CD8-positive, alpha-beta memory T cell (primary cell): ENCODE measurements around the gene MIGA2. TPM values are rescaled to one million over a fixed set of nuclear protein-coding genes. Genes with fewer than 3 reads are reported as not detected.

Experiments
- CTCF ChIA-PET: fragments of 350-600 bp; sonication (Branson Sonifier 250); formaldehyde crosslinking; loops from one replicate; lab custom pipeline; 2021; ENCODE audit warnings: antibody characterized with exemption; lab: Charles Lee
- POLR2A ChIA-PET: fragments of 350-600 bp; sonication (Branson Sonifier 250); formaldehyde crosslinking; loops from one replicate; lab custom pipeline; 2021; ENCODE audit warnings: antibody characterized with exemption; lab: Charles Lee
- DNase-seq, 5 donors: peaks; one replicate each; pipeline versions ENCODE4 v3.0.0 to v3.0.0-alpha.2; 2020 to 2022; ENCODE audit warnings: mixed read lengths in 1 of 5
- H3K27ac ChIP-seq: one replicate; pipeline ENCODE4 v1.7.0; 2013; ENCODE audit warnings: low read depth, mild to moderate bottlenecking, low read length, moderate library complexity
- H3K27me3 ChIP-seq: 2 replicates; pipeline ENCODE4 v1.7.0; 2013; ENCODE audit warnings: low read length, mild to moderate bottlenecking; ENCODE audit not compliant: insufficient read depth, poor library complexity, severe bottlenecking
- H3K36me3 ChIP-seq: 2 replicates; pipeline ENCODE4 v1.7.0; 2013; ENCODE audit warnings: mild to moderate bottlenecking, low read length, moderate library complexity; ENCODE audit not compliant: insufficient read depth
- H3K4me1 ChIP-seq: 2 replicates; pipeline ENCODE4 v1.7.0; 2013; ENCODE audit warnings: mild to moderate bottlenecking, low read length, moderate library complexity; ENCODE audit not compliant: insufficient read depth
- H3K4me3 ChIP-seq: 2 replicates; pipeline ENCODE4 v1.7.0; 2013; ENCODE audit warnings: mild to moderate bottlenecking, low read length
- H3K9me3 ChIP-seq: 2 replicates; pipeline ENCODE4 v1.7.0; 2013; ENCODE audit warnings: mild to moderate bottlenecking, low read length
- H3K27ac Mint-ChIP-seq, 8 donors: one replicate each; pipeline ENCODE4 v1.8.0; 2020 to 2021; ENCODE audit warnings: mixed read lengths in 8 of 8, mild to moderate bottlenecking in 6 of 8, inconsistent platforms in 3 of 8, moderate library complexity in 3 of 8
- H3K27me3 Mint-ChIP-seq, 2 donors: one replicate each; pipeline ENCODE4 v1.8.0; 2020 to 2021; ENCODE audit warnings: mixed read lengths in 2 of 2, mild to moderate bottlenecking in 1 of 2, moderate library complexity in 1 of 2
- H3K36me3 Mint-ChIP-seq, 3 donors: one replicate each; pipeline ENCODE4 v1.8.0; 2020 to 2021; ENCODE audit warnings: mixed read lengths in 3 of 3, inconsistent platforms in 1 of 3, mild to moderate bottlenecking in 1 of 3
- H3K4me1 Mint-ChIP-seq, 3 donors: one replicate each; pipeline ENCODE4 v1.8.0; 2020 to 2021; ENCODE audit warnings: mixed read lengths in 3 of 3, inconsistent platforms in 1 of 3, mild to moderate bottlenecking in 1 of 3
- H3K4me3 Mint-ChIP-seq, 7 donors: one replicate each; pipeline ENCODE4 v1.8.0; 2020 to 2021; ENCODE audit warnings: mixed read lengths in 7 of 7, mild to moderate bottlenecking in 6 of 7, moderate library complexity in 4 of 7, inconsistent platforms in 2 of 7
- H3K9me3 Mint-ChIP-seq, 5 donors: one replicate each; pipeline ENCODE4 v1.8.0; 2020 to 2022; ENCODE audit warnings: mixed read lengths in 5 of 5, mild to moderate bottlenecking in 3 of 5, moderate library complexity in 2 of 5, inconsistent platforms in 1 of 5
- polyA plus RNA-seq: library from polyadenylated mRNA; unstranded; fragments of 300-500 nt; fragmentation: Illumina TruSeq; gene quantifications from one replicate; pipeline ENCODE4 v1.2.3, GENCODE V29; 2021
- total RNA-seq, 2 experiments: library from RNA; stranded (reverse); gene quantifications; one replicate each; pipeline ENCODE4 v1.2.3, GENCODE V29; 2021

The MIGA2 gene, protein sequence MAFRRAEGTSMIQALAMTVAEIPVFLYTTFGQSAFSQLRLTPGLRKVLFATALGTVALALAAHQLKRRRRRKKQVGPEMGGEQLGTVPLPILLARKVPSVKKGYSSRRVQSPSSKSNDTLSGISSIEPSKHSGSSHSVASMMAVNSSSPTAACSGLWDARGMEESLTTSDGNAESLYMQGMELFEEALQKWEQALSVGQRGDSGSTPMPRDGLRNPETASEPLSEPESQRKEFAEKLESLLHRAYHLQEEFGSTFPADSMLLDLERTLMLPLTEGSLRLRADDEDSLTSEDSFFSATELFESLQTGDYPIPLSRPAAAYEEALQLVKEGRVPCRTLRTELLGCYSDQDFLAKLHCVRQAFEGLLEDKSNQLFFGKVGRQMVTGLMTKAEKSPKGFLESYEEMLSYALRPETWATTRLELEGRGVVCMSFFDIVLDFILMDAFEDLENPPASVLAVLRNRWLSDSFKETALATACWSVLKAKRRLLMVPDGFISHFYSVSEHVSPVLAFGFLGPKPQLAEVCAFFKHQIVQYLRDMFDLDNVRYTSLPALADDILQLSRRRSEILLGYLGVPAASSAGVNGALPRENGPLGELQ
- total RNA-seq (10 to 100 TPM; 35.5 to 38.8 TPM), polyA plus RNA-seq (13.0 TPM)

DNA sequence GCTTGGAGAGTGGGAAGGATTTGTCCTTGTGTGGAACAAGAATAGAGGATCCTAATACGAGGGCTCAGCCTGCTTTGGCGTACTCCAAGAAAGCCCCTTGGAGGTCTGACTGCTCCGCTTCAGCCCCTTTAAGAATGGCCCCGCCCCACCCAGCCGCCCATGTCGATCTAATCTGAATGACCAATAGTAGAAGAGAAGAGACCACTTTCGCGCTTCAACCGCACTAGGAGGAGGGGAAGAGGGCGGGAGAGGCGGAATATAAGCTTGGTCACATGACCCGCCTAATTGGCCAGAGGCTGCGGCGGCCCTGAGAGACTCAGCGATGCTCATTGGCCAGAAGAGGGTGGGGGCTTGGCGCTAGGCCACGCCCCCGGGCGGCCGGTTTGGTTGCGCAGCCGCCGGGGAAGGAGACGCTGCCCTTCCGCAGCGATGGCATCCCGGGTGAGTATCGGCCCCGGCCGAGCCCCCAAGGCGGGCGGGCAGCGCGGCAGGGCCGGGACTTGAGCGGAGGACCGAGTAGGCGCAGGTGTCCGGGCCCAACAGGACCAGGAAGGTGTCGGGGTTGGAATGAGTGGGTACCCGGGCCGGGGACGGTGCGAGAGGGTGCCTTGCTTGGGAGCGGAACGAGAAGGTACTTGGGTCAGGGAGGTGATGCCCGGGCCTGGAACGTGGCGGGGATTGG lies at the start of gene MIGA2:
TSS of gene MIGA2 (plus strand) at position 386 of the 682 bp plus-strand sequence. CDS start 3,969 bp downstream, outside the sequence.
- ChIA-PET CTCF (interaction anchor here (1.0 kb wide), 1 partner anchor 103 kb away, joined by 3 read pairs; no protein-coding TSS in a partner anchor), POLR2A (interaction anchor here (0.6 to 1.0 kb wide), 4 partner anchors 8 to 361 kb away, joined by 3 to 5 read pairs (median 4); partner anchors contain the start of gene SH3GLB2)
- peaks cover 0 to 16% (median 2%) of the 10 kb centered on the region in 3 donors for H3K36me3 Mint-ChIP-seq
- Histone ChIP-seq H3K4me1 (peaks cover 30% of the 10 kb centered on the region), H3K27ac (peak within 1 kb of the TSS; percentile 74), H3K9me3 (no peaks in the 10 kb centered on the region), H3K27me3 (no peaks in the 10 kb centered on the region), H3K4me3 (peak within 1 kb of the TSS; percentile 83), H3K36me3 (no peaks in the 10 kb centered on the region)
- no peaks in the 10 kb centered on the region for H3K27me3 Mint-ChIP-seq
- H3K9me3 Mint-ChIP-seq, result no peaks in the 10 kb centered on the region
- peak within 1 kb of the TSS; percentile 95 to 100 (median 97) for H3K4me3 Mint-ChIP-seq
- peak within 1 kb of the TSS; percentile 72 to 97 (median 92) for H3K27ac Mint-ChIP-seq
- peak; percentile 89 to 96 (median 94) for DNase-seq
- H3K4me1 Mint-ChIP-seq, result peaks cover 34 to 41% (median 38%) of the 10 kb centered on the region in 3 donors

DNA sequence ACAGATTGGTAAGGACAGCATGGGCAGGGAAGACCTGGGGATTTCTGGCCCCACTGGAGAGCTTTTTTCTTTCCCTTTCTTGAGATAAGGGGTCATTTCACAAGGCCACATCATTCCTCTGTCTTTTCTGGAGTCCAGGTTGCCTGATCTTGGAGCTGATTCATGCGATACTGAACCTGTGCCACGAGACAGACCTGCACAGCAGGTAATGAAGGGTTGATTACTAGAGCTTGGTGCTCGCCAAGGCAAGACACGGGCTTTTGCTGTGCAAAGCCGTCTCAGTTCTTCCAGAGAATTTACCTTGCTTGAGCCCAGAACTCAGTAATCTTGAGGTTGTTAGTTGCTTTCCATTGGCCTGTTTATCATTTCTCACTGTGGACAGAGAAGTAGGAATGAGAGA lies 49.8 kb upstream of the MIGA2 start:
- Histone ChIP-seq H3K27ac (no peak overlapping the region), H3K4me3 (no peak overlapping the region), H3K9me3 (no peaks in the 10 kb centered on the region), H3K27me3 (no peaks in the 10 kb centered on the region), H3K36me3 (peaks cover 48% of the 10 kb centered on the region), H3K4me1 (no peaks in the 10 kb centered on the region)
- ChIA-PET POLR2A (interaction anchor here (0.6 kb wide), 1 partner anchor 34 kb away, joined by 4 read pairs; no protein-coding TSS in a partner anchor), CTCF (interaction anchor here (0.5 kb wide), 1 partner anchor 19 kb away, joined by 3 read pairs; no protein-coding TSS in a partner anchor)
- peak overlapping the region in 2 of 8 donors; percentile 13 to 69 for H3K27ac Mint-ChIP-seq
- DNase-seq, result no peak
- H3K36me3 Mint-ChIP-seq, result peaks cover 6 to 83% (median 25%) of the 10 kb centered on the region in 3 donors
- H3K9me3 Mint-ChIP-seq, result no peaks in the 10 kb centered on the region
- no peaks in the 10 kb centered on the region for H3K4me1 Mint-ChIP-seq
- no peak overlapping the region for H3K4me3 Mint-ChIP-seq
- H3K27me3 Mint-ChIP-seq, result no peaks in the 10 kb centered on the region

DNA sequence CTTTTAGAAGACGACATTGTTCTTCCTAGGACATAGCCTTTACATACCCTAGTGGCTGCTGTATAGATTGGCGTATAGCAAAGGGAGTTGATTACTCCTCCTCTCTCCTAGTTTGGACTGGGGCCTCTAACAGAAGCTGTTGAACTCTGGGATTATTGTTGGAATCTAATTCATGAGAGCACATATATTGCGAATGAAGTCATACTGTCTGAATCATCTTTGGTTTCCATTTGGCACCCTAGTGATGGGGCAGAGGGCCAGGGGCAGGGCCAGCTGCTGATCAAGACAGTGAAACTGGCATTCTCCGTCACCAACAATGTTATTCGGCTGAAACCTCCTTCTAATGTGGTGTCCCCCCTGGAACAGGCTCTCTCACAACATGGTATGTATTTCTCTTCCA lies 48.6 kb upstream of the MIGA2 start:
- Mint-ChIP-seq H3K27me3 (no peaks in the 10 kb centered on the region), H3K9me3 (no peaks in the 10 kb centered on the region), H3K4me1 (no peaks in the 10 kb centered on the region), H3K4me3 (no peak overlapping the region), H3K36me3 (peaks cover 6 to 80% (median 25%) of the 10 kb centered on the region in 3 donors), H3K27ac (no peak overlapping the region)
- H3K4me1 ChIP-seq, result no peaks in the 10 kb centered on the region
- CTCF ChIA-PET, result no interaction called here
- H3K27ac ChIP-seq, result no peak overlapping the region
- no peaks in the 10 kb centered on the region for H3K9me3 ChIP-seq
- DNase-seq, result no peak
- no peak overlapping the region for H3K4me3 ChIP-seq
- H3K36me3 ChIP-seq, result peaks cover 46% of the 10 kb centered on the region
- H3K27me3 ChIP-seq, result no peaks in the 10 kb centered on the region
- POLR2A ChIA-PET, result no interaction called here

DNA sequence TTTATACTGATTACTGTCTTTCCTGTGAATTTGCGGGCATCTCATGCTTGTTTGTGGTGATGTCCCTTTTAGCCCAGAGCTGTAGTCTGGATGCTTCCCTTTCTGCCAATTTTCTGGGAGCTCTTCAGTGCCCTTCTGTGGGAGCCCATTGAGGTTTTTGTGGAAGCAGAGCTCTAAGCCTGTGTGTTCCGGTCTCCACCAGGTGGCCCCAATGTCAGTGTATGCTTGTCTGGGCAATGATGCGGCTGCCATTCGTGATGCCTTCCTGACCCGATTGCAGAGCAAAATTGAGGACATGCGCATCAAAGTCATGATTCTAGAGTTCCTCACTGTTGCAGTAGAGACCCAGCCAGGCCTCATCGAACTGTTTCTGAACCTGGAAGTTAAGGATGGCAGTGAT lies 43.4 kb upstream of the MIGA2 start:
- Mint-ChIP-seq H3K4me1 (no peaks in the 10 kb centered on the region), H3K9me3 (no peaks in the 10 kb centered on the region), H3K27ac (peak overlapping the region in 1 of 8 donors; percentile 62), H3K4me3 (no peak overlapping the region), H3K36me3 (peaks cover 0 to 80% (median 33%) of the 10 kb centered on the region in 3 donors), H3K27me3 (no peaks in the 10 kb centered on the region)
- Histone ChIP-seq H3K36me3 (peaks cover 53% of the 10 kb centered on the region), H3K27ac (no peak overlapping the region), H3K9me3 (no peaks in the 10 kb centered on the region), H3K27me3 (no peaks in the 10 kb centered on the region), H3K4me1 (no peaks in the 10 kb centered on the region), H3K4me3 (no peak overlapping the region)
- ChIA-PET POLR2A (no interaction called here), CTCF (interaction anchor here (1.1 kb wide), 1 partner anchor 13 kb away, joined by 3 read pairs; no protein-coding TSS in a partner anchor)
- no peak for DNase-seq

DNA sequence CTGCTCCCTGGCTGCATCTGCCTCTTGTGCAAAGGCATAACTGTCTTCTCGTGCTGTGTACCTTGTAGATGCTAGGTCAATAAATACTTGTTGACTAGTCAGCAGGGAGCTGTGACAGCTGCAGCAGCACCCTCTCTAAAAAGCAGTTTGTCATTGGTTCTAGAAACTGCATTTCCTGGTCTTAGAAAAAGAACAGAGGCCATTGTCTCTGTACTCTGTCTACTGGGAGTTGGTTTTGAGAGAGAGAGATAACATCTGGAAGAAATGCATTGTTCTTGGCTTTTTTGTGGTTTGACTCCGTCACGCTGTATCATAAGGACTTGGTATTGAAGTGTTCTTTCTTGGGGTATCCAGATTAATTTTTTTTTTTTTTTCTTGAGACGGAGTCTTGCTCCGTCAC lies 40.6 kb upstream of the MIGA2 start:
- Histone ChIP-seq H3K4me1 (no peaks in the 10 kb centered on the region), H3K27me3 (no peaks in the 10 kb centered on the region), H3K9me3 (no peaks in the 10 kb centered on the region), H3K36me3 (peaks cover 70% of the 10 kb centered on the region), H3K27ac (no peak overlapping the region), H3K4me3 (no peak overlapping the region)
- Mint-ChIP-seq H3K36me3 (peaks cover under 1 to 86% (median 38%) of the 10 kb centered on the region in 3 donors), H3K27ac (peak overlapping the region in 3 of 8 donors; percentile 17 to 66 (median 63)), H3K9me3 (no peaks in the 10 kb centered on the region), H3K4me1 (no peaks in the 10 kb centered on the region), H3K27me3 (no peaks in the 10 kb centered on the region), H3K4me3 (no peak overlapping the region)
- no peak for DNase-seq
- ChIA-PET CTCF (no interaction called here), POLR2A (interaction anchor here (0.5 kb wide), 1 partner anchor 401 kb away, joined by 3 read pairs; no protein-coding TSS in a partner anchor)

DNA sequence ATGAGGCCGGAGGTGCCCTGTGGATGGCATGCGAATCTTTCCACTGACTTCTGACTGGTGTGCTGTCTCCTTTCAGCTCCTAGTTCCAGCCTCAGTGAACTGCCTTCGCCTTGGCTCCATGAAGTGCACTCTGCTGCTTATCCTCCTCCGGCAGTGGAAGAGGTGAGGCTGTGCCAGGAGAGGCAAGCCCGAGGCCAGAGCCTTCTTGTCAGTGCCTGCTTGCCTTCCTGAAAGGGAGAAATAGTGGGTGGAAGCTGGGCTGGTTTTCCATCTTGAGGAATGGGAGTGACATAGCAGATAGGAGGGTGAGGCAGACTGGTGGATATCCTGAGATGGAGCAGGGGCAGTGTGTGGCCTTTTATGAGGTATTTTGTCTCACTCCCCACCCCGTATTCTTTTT lies 38.0 kb upstream of the MIGA2 start:
- Mint-ChIP-seq H3K36me3 (peaks cover 3 to 94% (median 39%) of the 10 kb centered on the region in 3 donors), H3K4me3 (no peak overlapping the region)
- POLR2A ChIA-PET, result no interaction called here

DNA sequence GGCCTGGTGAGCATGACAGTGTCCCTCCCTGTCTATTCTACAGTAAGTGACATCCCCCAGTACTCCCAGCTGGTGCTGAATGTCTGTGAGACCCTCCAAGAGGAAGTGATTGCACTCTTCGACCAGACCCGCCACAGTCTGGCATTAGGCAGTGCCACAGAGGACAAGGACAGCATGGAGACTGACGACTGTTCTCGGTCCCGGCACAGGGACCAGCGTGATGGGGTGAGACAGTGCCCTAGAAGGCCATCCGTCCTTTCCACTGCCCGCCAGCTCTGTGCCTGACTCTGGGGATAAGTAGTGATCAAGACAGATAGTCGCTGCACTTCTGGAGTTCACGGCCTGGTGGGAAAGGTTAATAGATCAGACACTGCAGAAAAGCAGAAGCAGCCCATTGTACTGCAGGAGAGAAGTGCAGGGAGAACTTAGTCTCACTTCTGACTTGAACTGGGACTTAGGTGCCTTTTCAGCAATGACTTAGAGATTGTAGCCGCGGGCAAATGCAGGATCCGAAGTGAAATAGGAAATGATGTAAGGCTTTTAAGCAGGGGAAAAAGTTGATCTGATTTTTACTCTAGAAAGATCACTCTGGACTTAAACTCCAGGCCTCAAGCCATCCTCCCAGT lies 36.7 kb upstream of the MIGA2 start:
- Mint-ChIP-seq H3K36me3 (peaks cover 3 to 89% (median 31%) of the 10 kb centered on the region in 3 donors), H3K4me3 (no peak overlapping the region), H3K4me1 (no peaks in the 10 kb centered on the region), H3K27ac (peak overlapping the region in 3 of 8 donors; percentile 12 to 55 (median 14)), H3K9me3 (no peaks in the 10 kb centered on the region), H3K27me3 (no peaks in the 10 kb centered on the region)
- ChIA-PET POLR2A (no interaction called here), CTCF (interaction anchor here (0.6 kb wide), 1 partner anchor 46 kb away, joined by 3 read pairs; no protein-coding TSS in a partner anchor)
- H3K27ac ChIP-seq, result no peak overlapping the region
- H3K4me3 ChIP-seq, result no peak overlapping the region
- H3K9me3 ChIP-seq, result no peaks in the 10 kb centered on the region
- no peak for DNase-seq
- H3K36me3 ChIP-seq, result peaks cover 64% of the 10 kb centered on the region
- no peaks in the 10 kb centered on the region for H3K27me3 ChIP-seq
- no peaks in the 10 kb centered on the region for H3K4me1 ChIP-seq

More for the DNA sequence above, 38.0 kb upstream of the MIGA2 start:
- no peaks in the 10 kb centered on the region for H3K27me3 ChIP-seq
- H3K4me1 Mint-ChIP-seq, result no peaks in the 10 kb centered on the region
- no peak for DNase-seq
- no peaks in the 10 kb centered on the region for H3K4me1 ChIP-seq
- H3K27me3 Mint-ChIP-seq, result no peaks in the 10 kb centered on the region
- H3K9me3 Mint-ChIP-seq, result no peaks in the 10 kb centered on the region
- H3K36me3 ChIP-seq, result peaks cover 76% of the 10 kb centered on the region
- H3K27ac Mint-ChIP-seq, result peak overlapping the region in 2 of 8 donors; percentile 43 to 50
- CTCF ChIA-PET, result interaction anchor here (1.5 kb wide), 1 partner anchor 10 kb away, joined by 5 read pairs; no protein-coding TSS in a partner anchor
- H3K27ac ChIP-seq, result no peak overlapping the region
- H3K4me3 ChIP-seq, result no peak overlapping the region
- no peaks in the 10 kb centered on the region for H3K9me3 ChIP-seq
